Measurements from ENCODE around the gene TACC3. TPM values are rescaled to one million over a fixed set of nuclear protein-coding genes. Genes with fewer than 3 reads are reported as not detected.
A peak's percentile ranks its signal among the peaks of the same experiment; 100 is the strongest.

The TACC3 gene
- total RNA-seq, 2 donors from 2014 or later = 195 to 295 TPM

- ATAC-seq = no peak
Observed at GRCh38 chr4:1716065-1716945, 5.0 kb upstream of the TACC3 start.

GRCh38 chr4:1717129-1718094, 3.9 kb upstream of the TACC3 start:
- Mint-ChIP-seq H3K27ac (peak overlapping the region in 1 of 2 donors; percentile 36), H3K36me3 (peaks cover 32 to 36% of the 10 kb centered on the region in 2 donors), H3K9me3 (no peaks in the 10 kb centered on the region)
- DNase-seq (ENCODE audit: low spot score in 2 of 2) = peak in 1 of 2 donors; percentile 52
- ATAC-seq = no peak

More at GRCh38 chr4:1716065-1716945, 5.0 kb upstream of the TACC3 start:
- DNase-seq (ENCODE audit: low spot score in 2 of 2) = no peak
- no peaks in the 10 kb centered on the region for H3K9me3 Mint-ChIP-seq
- H3K36me3 Mint-ChIP-seq = peaks cover 29 to 32% of the 10 kb centered on the region in 2 donors
- H3K27ac Mint-ChIP-seq = peak overlapping the region; percentile 41 to 79

DNA sequence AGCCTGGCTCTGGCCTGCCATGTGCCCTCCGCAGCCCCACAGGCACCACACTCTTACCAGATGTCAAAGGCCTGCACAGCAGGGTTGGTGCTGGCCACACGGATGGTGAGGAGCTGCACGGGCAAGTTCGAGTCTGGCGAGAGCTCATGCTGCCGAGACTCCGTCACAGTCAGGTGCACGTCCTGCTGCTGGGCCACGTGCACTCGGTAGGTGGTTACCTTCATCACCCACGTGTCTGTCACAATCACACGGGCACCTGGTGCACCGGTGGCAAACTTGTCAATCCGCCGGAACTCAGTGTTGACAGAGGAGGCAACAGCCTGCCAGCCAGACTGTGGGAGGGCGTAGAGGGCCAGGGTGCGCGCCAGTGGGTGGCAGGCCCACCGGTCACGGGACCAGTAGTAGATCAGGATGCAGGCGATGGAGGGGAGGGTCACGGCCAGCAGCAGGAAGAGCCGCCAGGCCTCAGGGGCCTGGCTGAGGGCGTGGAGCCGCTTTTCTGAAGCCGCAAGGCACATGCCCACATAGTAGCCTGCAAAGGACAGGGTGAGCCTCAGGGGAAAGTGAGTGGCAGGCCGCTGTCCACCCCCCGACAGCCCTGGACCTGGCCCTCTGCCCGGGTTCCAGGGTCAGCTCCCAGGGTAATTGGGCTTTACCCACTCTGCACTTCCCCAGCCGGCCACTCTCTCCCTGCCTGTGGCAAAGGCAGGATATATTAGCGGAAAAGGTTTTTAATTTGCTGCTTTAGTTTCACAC, 3.0 kb upstream of the TACC3 start:
- H3K36me3 Mint-ChIP-seq = peaks cover 35 to 38% of the 10 kb centered on the region in 2 donors
- ATAC-seq (no peak), DNase-seq (ENCODE audit: low spot score in 2 of 2) (no peak)
- H3K9me3 Mint-ChIP-seq = no peaks in the 10 kb centered on the region
- H3K27ac Mint-ChIP-seq = peak overlapping the region; percentile 36 to 72

DNA sequence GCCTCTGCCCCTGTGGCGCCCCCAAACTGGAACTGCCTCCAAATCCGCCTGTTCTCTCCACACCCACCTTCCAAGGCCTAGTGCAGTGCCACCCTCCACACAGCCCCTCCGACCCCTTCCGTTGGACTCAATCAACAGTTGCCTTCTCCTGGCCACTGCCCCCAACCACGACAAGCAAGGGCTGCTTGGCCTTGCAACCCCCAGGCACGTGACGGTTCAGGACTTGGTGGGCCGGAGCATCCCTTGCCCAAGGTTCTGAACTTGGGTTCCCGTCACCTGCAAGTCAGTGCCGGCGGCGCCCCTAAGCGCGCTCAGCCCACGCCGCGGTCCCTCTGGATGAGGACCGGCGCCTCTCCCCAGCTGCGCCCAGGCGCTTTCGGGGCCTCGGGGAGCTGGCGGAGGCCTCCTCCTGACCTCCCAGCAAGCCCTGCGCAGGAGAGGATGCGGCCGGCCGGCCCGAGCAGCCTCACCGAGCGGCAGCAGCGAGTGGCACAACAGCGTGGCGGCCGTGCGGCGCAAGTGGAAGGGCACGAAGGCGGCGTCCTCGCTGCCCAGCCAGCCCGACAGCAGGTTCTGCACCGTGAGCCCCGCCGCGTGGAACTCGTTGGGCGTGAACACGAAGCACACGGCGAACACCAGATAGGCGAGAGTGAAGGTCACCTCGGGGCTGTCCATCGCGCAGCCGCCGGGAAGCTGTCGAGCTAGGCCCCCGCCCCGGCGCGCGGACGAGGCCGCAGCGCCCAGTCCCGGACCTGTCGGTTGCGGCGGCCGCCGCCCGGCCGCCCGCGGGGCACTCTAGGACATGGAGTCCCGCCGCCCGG, 948 bp upstream of the TACC3 start:
- no peaks in the 10 kb centered on the region for H3K9me3 Mint-ChIP-seq
- ATAC-seq = peak; percentile 14 to 18
- peaks cover 28 to 42% of the 10 kb centered on the region in 2 donors for H3K36me3 Mint-ChIP-seq
- peak overlapping the region; percentile 94 to 97 for H3K27ac Mint-ChIP-seq
- peak in 1 of 2 donors; percentile 57 for DNase-seq (ENCODE audit: low spot score in 2 of 2)

DNA sequence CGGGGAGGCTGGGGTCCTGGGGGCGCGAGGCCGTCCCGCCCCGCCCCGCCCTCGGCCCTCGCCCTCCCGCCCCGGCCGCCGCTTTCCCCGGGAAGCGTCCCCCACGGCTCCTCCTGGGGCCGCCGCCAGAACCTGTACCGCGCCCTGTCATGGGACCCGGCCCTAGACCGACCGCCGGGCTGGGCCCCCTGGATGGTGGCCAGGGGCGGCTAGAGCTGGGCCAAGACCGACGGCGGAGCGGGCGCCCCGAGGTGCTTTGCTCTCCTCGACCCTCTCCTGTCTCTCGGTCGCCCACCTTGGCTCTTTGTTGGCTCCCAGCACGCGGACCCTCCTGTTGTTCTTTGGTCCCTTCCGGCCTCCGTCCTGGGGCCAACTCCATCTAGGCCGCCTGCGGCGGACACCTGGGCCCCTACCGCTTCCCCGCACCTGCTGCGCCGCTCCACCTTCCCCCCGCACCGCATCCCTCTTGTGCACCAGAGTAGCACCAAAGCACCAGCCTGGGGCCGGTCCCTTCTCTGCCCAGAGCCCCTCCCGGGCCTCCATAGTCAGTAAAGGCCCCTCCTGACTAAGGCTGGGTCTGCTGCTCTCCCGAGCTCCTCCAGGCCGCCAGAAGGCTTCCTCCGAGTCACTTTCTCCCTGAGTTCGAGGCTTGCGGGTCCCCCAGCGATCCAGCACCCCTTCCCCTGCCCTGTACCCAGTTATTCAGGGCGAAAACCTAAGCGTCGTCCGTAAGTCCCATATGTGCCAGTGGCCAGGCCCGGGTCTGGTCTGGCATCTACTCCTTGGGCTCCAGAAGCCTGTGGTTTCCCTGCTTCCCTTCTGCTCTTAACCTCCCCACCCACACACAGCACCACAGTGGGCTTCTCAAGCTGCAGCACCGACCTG, 587 bp downstream of the TACC3 start:
- ATAC-seq = peak in 1 of 2 donors; percentile 8
- peak overlapping the region; percentile 94 to 99 for H3K27ac Mint-ChIP-seq
- no peaks in the 10 kb centered on the region for H3K9me3 Mint-ChIP-seq
- no peak for DNase-seq (ENCODE audit: low spot score in 2 of 2)
- peaks cover 40 to 51% of the 10 kb centered on the region in 2 donors for H3K36me3 Mint-ChIP-seq

GRCh38 chr4:1722551-1723118, 1.3 kb downstream of the TACC3 start:
- DNase-seq (ENCODE audit: low spot score in 2 of 2) = no peak
- peak; percentile 4 to 14 for ATAC-seq
- H3K36me3 Mint-ChIP-seq = peaks cover 47 to 58% of the 10 kb centered on the region in 2 donors
- H3K9me3 Mint-ChIP-seq = no peaks in the 10 kb centered on the region
- H3K27ac Mint-ChIP-seq = peak overlapping the region; percentile 94 to 99

DNA sequence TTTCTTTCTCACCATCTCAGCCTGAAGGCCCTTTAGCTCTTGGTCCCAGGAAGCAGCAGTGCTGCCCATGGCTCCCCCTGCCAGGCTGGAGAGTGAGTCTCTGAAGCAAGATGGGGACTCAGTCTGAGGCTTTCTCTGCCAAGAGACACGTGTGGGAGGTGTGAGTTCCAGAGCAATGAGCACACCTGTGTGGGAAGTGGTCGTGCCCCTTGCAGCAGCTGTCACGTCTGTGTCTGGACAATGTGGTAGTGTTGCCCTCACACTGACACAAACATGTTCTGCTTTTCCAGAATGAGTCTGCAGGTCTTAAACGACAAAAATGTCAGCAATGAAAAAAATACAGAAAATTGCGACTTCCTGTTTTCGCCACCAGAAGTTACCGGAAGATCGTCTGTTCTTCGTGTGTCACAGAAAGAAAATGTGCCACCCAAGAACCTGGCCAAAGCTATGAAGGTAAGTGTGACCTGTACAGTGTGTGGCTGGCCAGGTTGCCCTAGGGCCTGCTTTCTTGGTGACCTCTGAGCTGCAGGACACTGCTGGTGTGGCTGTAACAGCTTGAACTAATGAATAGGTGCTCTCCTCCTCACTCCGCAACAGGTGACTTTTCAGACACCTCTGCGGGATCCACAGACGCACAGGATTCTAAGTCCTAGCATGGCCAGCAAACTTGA, 1.9 kb downstream of the TACC3 start:
- DNase-seq (ENCODE audit: low spot score in 2 of 2) (peak; percentile 60 to 61), ATAC-seq (peak; percentile 33 to 59)
- Mint-ChIP-seq H3K36me3 (peaks cover 54 to 64% of the 10 kb centered on the region in 2 donors), H3K27ac (peak overlapping the region; percentile 94 to 99), H3K9me3 (no peaks in the 10 kb centered on the region)

DNA sequence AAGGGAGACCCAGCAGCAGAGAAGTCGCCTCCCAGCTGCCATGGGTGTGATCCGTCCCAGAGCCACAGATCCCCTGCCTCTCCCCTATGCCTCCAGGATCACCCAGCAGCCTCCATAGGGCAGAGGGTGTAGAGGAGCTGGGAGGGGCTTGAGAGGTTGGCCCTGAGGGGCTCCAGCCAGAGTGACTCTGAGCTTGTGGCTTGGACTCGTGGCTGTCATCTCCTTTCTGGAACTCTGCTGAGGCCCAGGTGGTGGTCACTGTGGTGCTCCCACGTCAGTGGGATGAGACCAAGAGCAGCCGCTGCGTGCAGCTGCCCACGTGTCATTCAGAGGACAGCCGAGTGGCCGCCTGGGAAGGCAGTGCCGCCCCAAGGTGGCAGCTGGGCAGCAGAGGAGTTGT, 4.2 kb downstream of the TACC3 start:
- H3K36me3 Mint-ChIP-seq = peaks cover 64 to 69% of the 10 kb centered on the region in 2 donors
- ATAC-seq (no peak), DNase-seq (ENCODE audit: low spot score in 2 of 2) (no peak)
- no peaks in the 10 kb centered on the region for H3K9me3 Mint-ChIP-seq
- no peak overlapping the region for H3K27ac Mint-ChIP-seq

DNA sequence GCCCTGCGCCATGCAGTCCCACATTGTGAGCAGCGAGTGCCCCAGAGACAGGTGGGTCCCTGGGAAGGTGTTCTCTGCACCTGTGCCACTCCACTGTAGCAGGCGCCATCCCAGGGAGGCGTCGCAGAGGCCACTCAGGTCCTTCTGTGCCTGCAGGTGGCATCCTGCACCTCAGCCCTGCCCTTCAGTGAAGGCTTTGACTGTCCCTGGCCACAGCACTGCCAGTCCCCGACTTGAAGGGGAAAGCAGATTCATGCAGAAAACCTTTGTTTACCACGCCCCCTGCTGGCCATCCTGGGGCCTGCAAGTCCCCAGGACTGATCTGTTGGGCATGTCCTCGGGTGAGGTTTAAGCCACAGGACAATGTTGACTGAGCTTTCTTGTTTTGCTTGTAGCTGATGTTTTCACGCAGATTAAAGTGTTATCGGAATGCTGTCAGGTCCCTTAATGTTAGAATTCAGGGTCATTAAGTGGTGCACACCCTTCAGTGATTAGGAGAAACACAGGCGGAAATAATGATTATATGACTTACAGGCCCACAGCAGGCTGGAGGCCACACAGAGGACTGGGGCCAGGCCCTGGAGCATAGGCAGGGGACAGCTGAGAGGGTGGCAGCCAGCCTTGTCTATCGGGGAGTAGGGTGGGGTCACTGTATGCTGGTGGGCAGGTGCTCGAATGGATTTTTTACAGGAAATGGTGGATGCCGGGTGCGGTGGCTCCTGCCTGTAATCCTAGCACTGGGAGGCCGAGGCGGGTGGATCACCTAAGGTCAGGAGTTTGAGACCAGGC, 5.0 kb downstream of the TACC3 start:
- Mint-ChIP-seq H3K36me3 (peaks cover 71 to 73% of the 10 kb centered on the region in 2 donors), H3K9me3 (no peaks in the 10 kb centered on the region), H3K27ac (peak overlapping the region; percentile 81 to 94)
- ATAC-seq (peak in 1 of 2 donors; percentile 21), DNase-seq (ENCODE audit: low spot score in 2 of 2) (peak; percentile 82 to 94)

GRCh38 chr4:1727117-1728031, 6.1 kb downstream of the TACC3 start:
- Mint-ChIP-seq H3K27ac (peak overlapping the region; percentile 44 to 81), H3K9me3 (no peaks in the 10 kb centered on the region), H3K36me3 (peaks cover 70 to 72% of the 10 kb centered on the region in 2 donors)
- DNase-seq (ENCODE audit: low spot score in 2 of 2) (no peak), ATAC-seq (no peak)

DNA sequence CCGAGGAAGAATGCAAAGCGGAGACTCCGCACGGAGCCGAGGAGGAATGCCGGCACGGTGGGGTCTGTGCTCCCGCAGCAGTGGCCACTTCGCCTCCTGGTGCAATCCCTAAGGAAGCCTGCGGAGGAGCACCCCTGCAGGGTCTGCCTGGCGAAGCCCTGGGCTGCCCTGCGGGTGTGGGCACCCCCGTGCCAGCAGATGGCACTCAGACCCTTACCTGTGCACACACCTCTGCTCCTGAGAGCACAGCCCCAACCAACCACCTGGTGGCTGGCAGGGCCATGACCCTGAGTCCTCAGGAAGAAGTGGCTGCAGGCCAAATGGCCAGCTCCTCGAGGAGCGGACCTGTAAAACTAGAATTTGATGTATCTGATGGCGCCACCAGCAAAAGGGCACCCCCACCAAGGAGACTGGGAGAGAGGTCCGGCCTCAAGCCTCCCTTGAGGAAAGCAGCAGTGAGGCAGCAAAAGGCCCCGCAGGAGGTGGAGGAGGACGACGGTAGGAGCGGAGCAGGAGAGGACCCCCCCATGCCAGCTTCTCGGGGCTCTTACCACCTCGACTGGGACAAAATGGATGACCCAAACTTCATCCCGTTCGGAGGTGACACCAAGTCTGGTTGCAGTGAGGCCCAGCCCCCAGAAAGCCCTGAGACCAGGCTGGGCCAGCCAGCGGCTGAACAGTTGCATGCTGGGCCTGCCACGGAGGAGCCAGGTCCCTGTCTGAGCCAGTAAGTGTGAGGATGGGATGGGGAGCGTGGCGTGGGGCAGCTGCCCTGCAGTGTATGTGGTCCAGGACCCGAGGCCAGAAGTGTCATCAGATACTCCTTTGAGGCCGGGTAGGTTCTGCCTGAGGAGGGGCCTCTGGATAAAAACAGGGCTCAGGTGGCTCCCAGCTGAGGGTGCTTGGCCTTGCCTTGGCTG, 7.0 kb downstream of the TACC3 start:
- no peak for DNase-seq (ENCODE audit: low spot score in 2 of 2)
- Mint-ChIP-seq H3K9me3 (no peaks in the 10 kb centered on the region), H3K36me3 (peaks cover 68 to 71% of the 10 kb centered on the region in 2 donors), H3K27ac (peak overlapping the region; percentile 72 to 81)
- ATAC-seq = no peak

All from activated naive CD4-positive, alpha-beta T cell treated with anti-CD3 and anti-CD28 coated beads, Interleukin-2, amount 50 U/mL, for 72 hours (primary cell).